KMS-11 (cell line): ENCODE results near the gene TRIM9.

Experiments
- H2AFZ ChIP-seq: fragments of 200-600 bp; sonication (generic); 2 replicates; pipeline ENCODE4 v1.6.1; 2016; ENCODE audit warnings: antibody characterized with exemption, mixed run types, low read depth
- H3K27ac ChIP-seq: fragments of 200-600 bp; sonication (generic); 2 replicates; pipeline ENCODE4 v1.6.1; 2016; ENCODE audit warnings: mild to moderate bottlenecking, mixed run types
- H3K27me3 ChIP-seq: fragments of 200-600 bp; sonication (generic); 2 replicates; pipeline ENCODE4 v1.6.1; 2017; ENCODE audit warnings: mild to moderate bottlenecking, low read depth, mixed run types, moderate library complexity; ENCODE audit not compliant: insufficient read depth
- H3K36me3 ChIP-seq: fragments of 200-600 bp; sonication (generic); 2 replicates; pipeline ENCODE4 v1.6.1; 2017; ENCODE audit warnings: mild to moderate bottlenecking, mixed run types; ENCODE audit not compliant: insufficient read depth
- H3K4me1 ChIP-seq: fragments of 200-600 bp; sonication (generic); 2 replicates; pipeline ENCODE4 v1.6.1; 2016; ENCODE audit warnings: mild to moderate bottlenecking, low read depth, mixed run types; ENCODE audit not compliant: poor library complexity, severe bottlenecking
- H3K4me2 ChIP-seq: fragments of 200-600 bp; sonication (generic); 2 replicates; pipeline ENCODE4 v1.7.0; 2016; ENCODE audit warnings: mild to moderate bottlenecking, mixed run types
- H3K4me3 ChIP-seq: fragments of 200-600 bp; sonication (generic); IDR thresholded peaks from 2 replicates; pipeline ENCODE4 v1.6.1; 2017; ENCODE audit warnings: low read depth, low read length, mixed read lengths; ENCODE audit not compliant: insufficient read depth
- H3K79me2 ChIP-seq: fragments of 200-600 bp; sonication (generic); 2 replicates; pipeline ENCODE4 v1.6.1; 2016; ENCODE audit warnings: low read depth, mixed run types; ENCODE audit not compliant: insufficient read depth
- H3K9ac ChIP-seq: fragments of 200-600 bp; sonication (generic); 2 replicates; pipeline ENCODE4 v1.6.1; 2016; ENCODE audit warnings: mild to moderate bottlenecking, mixed run types
- H4K20me1 ChIP-seq: fragments of 200-600 bp; sonication (generic); 2 replicates; pipeline ENCODE4 v1.6.1; 2016; ENCODE audit warnings: mild to moderate bottlenecking, mixed run types; ENCODE audit not compliant: insufficient read depth
- TF ChIP-seq, protein P1 (sequence below): fragments of 200-600 bp; sonication (generic); conservative IDR thresholded peaks from 2 replicates; pipeline ENCODE4 v1.6.1; 2017; ENCODE audit warnings: low read depth, mild to moderate bottlenecking, antibody characterized with exemption, low read length, moderate library complexity, mixed read lengths

TRIM9 gene

DNA sequence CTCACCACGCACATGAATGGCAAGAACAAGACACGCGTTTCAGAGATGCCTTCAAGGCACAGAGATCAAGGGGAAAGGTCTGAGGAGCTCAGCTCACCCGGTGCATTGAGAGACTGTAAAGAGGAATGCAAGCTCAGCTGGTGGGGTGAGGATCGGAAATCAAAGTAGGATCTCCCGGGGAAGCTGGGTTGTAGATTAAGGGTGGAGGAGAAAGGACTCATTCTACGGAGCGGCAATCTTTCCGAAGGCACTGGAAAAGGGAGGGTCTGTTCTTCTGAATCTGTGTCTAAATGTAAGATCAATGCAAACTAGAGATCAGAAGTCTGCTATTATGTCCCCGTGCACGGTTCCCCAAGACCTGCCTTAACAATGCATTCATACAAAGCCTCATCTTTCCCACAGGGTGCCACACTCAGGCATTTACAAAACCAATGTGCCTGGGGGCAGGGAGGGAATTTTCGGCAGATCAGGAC, 109.0 kb downstream of the TRIM9 start:
- Histone ChIP-seq H3K4me3 (no peak overlapping the region), H4K20me1 (no peaks in the 10 kb centered on the region), H3K4me2 (no peak overlapping the region), H3K9ac (no peak overlapping the region), H3K27ac (no peak overlapping the region), H3K79me2 (no peaks in the 10 kb centered on the region), H3K4me1 (no peaks in the 10 kb centered on the region), H3K27me3 (no peaks in the 10 kb centered on the region), H2AFZ (no peak overlapping the region), H3K36me3 (no peaks in the 10 kb centered on the region)
- TF ChIP-seq, protein P1, sequence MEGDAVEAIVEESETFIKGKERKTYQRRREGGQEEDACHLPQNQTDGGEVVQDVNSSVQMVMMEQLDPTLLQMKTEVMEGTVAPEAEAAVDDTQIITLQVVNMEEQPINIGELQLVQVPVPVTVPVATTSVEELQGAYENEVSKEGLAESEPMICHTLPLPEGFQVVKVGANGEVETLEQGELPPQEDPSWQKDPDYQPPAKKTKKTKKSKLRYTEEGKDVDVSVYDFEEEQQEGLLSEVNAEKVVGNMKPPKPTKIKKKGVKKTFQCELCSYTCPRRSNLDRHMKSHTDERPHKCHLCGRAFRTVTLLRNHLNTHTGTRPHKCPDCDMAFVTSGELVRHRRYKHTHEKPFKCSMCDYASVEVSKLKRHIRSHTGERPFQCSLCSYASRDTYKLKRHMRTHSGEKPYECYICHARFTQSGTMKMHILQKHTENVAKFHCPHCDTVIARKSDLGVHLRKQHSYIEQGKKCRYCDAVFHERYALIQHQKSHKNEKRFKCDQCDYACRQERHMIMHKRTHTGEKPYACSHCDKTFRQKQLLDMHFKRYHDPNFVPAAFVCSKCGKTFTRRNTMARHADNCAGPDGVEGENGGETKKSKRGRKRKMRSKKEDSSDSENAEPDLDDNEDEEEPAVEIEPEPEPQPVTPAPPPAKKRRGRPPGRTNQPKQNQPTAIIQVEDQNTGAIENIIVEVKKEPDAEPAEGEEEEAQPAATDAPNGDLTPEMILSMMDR = no peak

DNA sequence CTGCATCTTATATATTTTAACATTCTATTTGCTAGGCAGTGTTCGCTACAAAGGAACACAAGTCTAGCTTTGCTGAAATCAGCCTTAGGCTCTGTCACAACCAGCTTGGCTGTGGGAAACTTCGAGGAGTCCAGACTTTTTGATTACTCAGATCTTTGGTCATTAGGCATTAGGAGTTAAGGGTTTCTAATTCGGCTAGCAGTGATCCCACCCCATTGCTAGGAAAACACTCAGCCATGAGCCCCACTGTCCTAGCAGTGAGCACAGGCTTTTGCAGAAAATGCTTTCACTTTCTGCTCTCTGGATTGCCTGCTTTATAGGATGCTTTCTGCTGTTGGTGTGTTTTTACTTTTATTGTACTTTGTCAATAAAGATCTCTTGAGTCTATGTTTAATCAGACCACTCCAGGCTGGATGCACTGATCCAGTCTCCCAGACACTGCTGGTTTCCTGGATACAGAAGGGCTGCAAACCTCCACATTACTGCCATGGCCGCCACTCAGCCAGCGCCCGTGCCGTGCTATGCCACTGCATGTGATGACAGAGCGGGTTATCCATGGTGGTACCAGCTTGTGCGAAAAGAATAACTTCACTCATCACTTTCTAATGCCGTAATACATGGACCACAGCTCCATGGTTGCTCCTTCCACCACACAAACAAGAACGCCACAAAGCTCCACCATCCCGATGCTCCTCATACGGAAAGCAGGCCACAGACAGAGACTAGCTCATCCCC, 109.6 kb downstream of the TRIM9 start:
- H2AFZ ChIP-seq = no peak overlapping the region
- H3K27ac ChIP-seq = no peak overlapping the region
- H3K27me3 ChIP-seq = no peaks in the 10 kb centered on the region
- no peak overlapping the region for H3K4me3 ChIP-seq
- H3K9ac ChIP-seq = no peak overlapping the region
- H3K4me2 ChIP-seq = no peak overlapping the region
- H3K36me3 ChIP-seq = no peaks in the 10 kb centered on the region
- no peaks in the 10 kb centered on the region for H4K20me1 ChIP-seq
- no peaks in the 10 kb centered on the region for H3K79me2 ChIP-seq
- TF ChIP-seq, protein P1 = no peak
- no peaks in the 10 kb centered on the region for H3K4me1 ChIP-seq

DNA sequence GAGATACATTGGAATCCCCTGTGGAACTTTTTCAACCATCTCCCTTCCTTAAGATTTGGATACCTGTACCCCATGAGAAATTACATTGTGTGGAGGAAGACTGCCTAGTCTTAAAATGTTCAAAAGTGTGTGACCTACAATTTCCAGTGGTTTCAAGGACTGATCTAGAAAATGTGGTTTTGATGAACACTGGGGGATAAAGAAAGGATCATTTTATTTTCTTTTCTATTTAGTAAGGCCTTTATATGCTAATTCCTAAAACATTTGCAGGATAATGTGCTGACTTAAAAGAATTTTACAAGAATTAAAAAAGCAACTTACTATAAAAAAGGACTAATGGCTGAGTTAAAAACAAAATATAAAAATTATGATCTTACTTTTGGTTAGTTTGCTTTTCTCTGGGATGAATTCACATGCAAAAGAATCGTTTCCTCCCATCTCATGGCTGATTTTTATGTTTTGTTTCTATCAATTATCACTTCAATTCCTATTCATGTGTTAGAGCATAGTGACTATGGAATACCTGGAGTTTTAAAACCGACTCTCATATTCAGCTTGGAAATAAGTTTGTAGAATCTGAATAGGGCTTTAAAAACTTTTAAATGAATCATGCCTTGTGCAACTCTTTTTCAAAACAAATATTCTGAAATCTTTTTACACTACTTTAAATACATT, 110.7 kb downstream of the TRIM9 start:
- TF ChIP-seq, protein P1 = no peak
- Histone ChIP-seq H3K4me3 (no peak overlapping the region), H3K36me3 (no peaks in the 10 kb centered on the region), H2AFZ (no peak overlapping the region), H4K20me1 (no peaks in the 10 kb centered on the region), H3K4me2 (no peak overlapping the region), H3K9ac (no peak overlapping the region), H3K4me1 (no peaks in the 10 kb centered on the region), H3K79me2 (no peaks in the 10 kb centered on the region), H3K27me3 (no peaks in the 10 kb centered on the region), H3K27ac (no peak overlapping the region)

DNA sequence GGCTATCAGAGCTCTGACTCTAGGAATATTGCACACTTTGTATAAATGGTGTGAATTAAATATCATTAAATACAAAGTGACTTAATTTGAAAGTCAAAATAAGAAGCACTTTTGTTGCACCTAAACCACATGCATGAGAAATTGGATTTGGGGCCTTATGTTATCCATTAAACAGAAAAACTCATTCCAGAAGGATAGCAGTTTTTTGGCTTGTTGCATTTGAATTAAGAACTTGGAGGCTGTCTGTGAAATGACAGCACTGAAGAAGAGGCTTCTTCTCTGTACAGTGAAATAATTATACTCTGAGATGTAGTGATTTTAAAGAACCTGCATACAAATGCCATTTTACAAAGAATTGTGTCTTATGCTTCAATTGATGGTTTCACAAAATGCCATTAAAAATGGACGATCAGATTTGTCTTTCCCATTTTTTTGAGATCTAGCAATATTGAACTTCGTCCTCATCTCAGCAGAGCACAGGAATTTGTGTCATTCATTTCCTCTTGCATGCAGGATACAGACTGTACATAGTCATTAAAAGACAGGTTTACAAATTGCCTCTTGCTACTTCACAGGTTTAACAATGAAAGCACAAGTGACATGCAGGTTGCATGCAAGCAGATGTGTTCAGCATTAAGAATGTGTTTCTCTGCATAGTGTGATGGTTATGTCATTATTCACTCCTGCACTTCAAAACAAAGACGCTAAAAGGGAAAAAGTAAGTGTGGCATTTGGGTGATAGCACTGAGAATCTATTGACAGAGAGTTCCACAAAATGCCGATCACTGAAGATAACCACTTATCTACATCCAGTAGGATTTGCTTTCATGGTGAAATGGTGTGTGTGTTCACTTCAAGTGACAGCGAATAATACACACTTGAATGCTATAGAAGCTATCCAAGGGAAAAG, 114.7 kb downstream of the TRIM9 start:
- H3K27ac ChIP-seq = no peak overlapping the region
- no peaks in the 10 kb centered on the region for H3K79me2 ChIP-seq
- no peak overlapping the region for H3K4me3 ChIP-seq
- H3K27me3 ChIP-seq = no peaks in the 10 kb centered on the region
- TF ChIP-seq, protein P1 = no peak
- no peak overlapping the region for H3K4me2 ChIP-seq
- no peaks in the 10 kb centered on the region for H3K36me3 ChIP-seq
- H4K20me1 ChIP-seq = no peaks in the 10 kb centered on the region
- H2AFZ ChIP-seq = no peak overlapping the region
- H3K4me1 ChIP-seq = no peaks in the 10 kb centered on the region
- H3K9ac ChIP-seq = no peak overlapping the region
